WTC11 (cell line): ENCODE measurements around the gene STK32A.

Experiments used
- TP53 ChIP-seq: sonication (generic); formaldehyde crosslinking; IDR thresholded peaks from 2 replicates; pipeline ENCODE4 v1.8.1; 2023; ENCODE audit warnings: mild to moderate bottlenecking, missing genetic modification reagents
- TF ChIP-seq, protein P1 (sequence below): fragments of 200-600 bp; IDR thresholded peaks from 2 replicates; pipeline ENCODE4 v1.8.0; 2022; ENCODE audit warnings: antibody characterized with exemption
- TF ChIP-seq, protein P2 (sequence below): sonication (generic); formaldehyde crosslinking; IDR thresholded peaks from 2 replicates; pipeline ENCODE4 v1.8.0; 2022; ENCODE audit warnings: mild to moderate bottlenecking, missing genetic modification reagents

DNA sequence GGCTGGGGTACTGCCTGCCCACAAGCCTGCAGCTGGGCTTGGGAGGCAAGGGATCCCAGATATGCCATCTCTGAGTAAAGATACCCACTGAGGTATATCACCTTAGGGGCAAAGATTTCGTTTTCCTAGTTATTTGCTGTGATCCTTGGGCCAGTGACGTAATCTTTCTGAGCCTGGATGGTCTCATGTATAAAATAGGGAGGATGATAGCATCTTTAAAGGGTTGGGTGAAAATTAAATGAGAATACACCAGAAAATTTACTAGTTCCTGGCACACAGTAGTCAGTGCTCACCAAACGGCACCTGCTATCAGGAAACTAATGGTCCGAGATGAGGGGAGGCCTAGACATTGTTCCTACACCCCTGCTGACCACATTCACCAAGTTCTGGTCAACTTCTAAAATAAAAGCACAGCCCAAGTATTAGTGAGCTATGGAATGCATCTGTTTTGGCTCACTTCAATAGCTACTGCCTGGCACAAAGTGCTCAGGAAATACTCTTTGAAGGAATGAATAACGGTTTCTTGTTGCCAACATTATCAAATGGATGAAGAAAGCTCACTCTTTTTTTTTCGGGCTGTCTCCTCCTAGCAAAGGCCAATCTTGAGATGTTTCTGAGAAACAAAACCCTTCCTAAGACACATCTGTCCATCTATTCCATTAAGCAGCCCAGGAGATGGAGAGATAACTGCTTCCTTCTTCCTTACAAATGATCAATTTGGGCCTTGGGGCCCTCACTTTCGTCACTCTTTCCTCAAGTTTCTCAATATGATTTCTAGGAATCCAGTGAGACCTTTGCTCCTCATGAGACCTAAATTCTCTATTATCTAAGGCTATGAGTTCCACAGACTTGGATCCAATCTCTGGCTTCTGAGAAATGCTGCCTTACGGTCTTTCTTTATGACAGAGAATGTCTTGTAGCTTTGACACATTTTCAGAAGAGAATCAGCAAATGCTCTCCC lies 176.8 kb downstream of the STK32A start:
- TF ChIP-seq, protein P1, sequence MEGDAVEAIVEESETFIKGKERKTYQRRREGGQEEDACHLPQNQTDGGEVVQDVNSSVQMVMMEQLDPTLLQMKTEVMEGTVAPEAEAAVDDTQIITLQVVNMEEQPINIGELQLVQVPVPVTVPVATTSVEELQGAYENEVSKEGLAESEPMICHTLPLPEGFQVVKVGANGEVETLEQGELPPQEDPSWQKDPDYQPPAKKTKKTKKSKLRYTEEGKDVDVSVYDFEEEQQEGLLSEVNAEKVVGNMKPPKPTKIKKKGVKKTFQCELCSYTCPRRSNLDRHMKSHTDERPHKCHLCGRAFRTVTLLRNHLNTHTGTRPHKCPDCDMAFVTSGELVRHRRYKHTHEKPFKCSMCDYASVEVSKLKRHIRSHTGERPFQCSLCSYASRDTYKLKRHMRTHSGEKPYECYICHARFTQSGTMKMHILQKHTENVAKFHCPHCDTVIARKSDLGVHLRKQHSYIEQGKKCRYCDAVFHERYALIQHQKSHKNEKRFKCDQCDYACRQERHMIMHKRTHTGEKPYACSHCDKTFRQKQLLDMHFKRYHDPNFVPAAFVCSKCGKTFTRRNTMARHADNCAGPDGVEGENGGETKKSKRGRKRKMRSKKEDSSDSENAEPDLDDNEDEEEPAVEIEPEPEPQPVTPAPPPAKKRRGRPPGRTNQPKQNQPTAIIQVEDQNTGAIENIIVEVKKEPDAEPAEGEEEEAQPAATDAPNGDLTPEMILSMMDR, result no peak
- TF ChIP-seq, protein P2, sequence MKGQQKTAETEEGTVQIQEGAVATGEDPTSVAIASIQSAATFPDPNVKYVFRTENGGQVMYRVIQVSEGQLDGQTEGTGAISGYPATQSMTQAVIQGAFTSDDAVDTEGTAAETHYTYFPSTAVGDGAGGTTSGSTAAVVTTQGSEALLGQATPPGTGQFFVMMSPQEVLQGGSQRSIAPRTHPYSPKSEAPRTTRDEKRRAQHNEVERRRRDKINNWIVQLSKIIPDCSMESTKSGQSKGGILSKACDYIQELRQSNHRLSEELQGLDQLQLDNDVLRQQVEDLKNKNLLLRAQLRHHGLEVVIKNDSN (CRISPR knock-in tag), result no peak
- no peak for TF ChIP-seq TP53
